NCI-H146 treated with DMSO at 0.1 percent for 48 hours (cell line): ENCODE results near the gene TRPC4.
"Not testable (repeated sequence)": the region's sequence is repeated elsewhere in the genome, so short reads cannot be mapped to it uniquely, and the experiment has no call there.

Experiments used
- DNase-seq: peaks from one replicate; lab custom pipeline; 2025; ENCODE audit not compliant: unreplicated experiment; lab: John Stamatoyannopoulos, UW

Gene TRPC4

DNA sequence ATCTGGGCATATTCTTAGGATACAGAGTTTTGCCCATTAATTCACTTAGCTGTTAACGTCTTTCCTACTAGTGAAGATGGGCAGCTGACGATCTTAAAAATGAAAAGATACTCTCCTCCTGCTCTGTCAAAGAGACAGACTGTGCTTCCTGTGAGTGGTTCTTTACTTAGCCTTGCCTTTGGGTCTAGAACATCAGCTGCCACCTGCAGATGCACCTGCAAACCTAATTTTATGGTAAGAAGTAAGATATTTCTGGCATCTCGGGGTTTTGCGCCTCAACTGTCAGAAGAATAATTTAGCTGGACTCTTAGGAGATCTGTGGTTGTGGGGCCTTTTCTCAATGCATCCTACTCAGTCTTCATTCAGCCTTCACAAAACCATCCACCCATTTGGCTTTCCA, 36.2 kb downstream of the TRPC4 start:
- DNase-seq: no peak

GRCh38 chr13:37816276-37816675, 53.3 kb downstream of the TRPC4 start:
- no peak for DNase-seq

DNA sequence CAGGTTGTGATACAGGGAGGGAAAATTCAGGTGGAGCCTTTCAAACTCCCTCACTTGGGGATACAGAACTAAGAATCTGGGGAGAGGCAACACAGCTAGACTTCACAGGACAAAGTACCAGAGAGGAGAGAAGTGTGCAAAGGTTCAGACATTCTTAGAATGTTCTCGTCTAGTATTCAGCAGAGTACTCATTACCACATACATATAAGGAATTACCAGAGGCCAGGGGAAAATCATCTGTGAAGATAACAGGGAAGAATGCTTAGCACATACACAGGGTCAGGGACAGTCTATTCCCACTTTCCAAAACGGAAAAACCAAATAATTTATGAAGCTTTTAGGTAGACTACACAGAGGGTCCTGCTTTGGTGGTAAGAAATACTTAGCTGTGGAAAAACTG, 58.1 kb downstream of the TRPC4 start:
- DNase-seq: no peak

GRCh38 chr13:37806666-37807065, 62.9 kb downstream of the TRPC4 start:
- no peak for DNase-seq

GRCh38 chr13:37797631-37798030, 71.9 kb downstream of the TRPC4 start:
- DNase-seq: no peak

- not testable (repeated sequence) for DNase-seq
Measured at GRCh38 chr13:37796795-37797194, 72.8 kb downstream of the TRPC4 start.

- no peak for DNase-seq
Measured at GRCh38 chr13:37795326-37795725, 74.2 kb downstream of the TRPC4 start.

GRCh38 chr13:37791699-37792098, 77.9 kb downstream of the TRPC4 start:
- no peak for DNase-seq

GRCh38 chr13:37788346-37788745, 81.2 kb downstream of the TRPC4 start:
- no peak for DNase-seq

DNA sequence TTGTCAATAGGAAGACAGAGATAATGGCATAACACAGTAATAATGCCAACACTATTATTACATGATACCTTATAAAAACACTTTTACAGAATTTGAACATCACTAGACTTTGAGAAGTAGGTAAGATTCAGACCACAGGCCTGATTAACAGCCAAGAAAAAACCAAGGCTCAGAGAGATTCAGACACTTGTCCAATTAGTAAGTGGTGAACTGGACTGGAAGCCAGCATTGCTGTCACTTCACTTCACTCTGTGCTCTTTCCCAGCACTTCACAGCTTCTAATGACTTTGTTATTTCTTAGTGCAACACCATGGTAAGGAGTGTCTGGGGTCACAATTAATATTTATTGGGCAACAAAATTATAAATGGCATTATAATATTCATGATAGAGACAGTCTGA, 91.9 kb downstream of the TRPC4 start:
- DNase-seq: no peak

- no peak for DNase-seq
Measured at GRCh38 chr13:37775871-37776270, 93.7 kb downstream of the TRPC4 start.

- no peak for DNase-seq
Measured at GRCh38 chr13:37772644-37773043, 96.9 kb downstream of the TRPC4 start.

DNA sequence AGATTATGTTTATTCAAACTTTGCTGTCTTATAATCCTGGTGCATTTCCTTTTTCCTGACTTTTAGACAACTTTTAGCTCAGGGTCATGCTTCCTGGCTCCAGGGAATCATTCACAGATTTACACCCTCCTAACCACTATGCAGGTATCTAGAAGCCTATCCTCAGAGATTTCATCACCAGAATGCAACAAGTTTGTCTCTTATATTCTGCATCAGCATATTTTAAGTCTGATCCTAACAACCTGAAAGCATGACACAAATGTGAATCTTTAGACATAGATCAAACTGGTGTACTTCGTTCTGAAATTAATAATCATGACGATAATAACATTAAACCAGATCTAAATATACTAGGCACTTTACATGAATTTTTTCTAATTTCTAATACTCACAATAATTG, 100.0 kb downstream of the TRPC4 start:
- DNase-seq: no peak

- no peak for DNase-seq
Measured at GRCh38 chr13:37769078-37769477, 100.5 kb downstream of the TRPC4 start.

GRCh38 chr13:37766502-37766901, 103.1 kb downstream of the TRPC4 start:
- no peak for DNase-seq

DNA sequence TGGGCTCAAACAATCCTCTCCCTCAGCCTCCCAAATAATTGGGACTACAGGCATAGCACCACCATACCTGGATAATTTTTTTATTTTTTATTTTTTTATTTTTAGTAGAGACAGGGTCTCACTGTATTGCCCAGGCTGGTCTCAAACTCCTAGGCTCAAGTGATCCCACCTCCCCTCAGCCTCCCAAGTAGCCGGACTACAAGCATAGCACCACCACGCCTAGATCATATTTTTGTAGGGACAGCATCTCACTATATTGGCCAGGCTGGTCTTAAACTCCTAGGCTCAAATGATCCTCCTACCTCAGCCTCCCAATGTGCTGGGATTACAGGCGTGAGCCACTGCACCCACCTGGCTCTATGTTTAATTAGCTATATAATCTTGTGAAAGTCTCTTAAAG, 114.2 kb downstream of the TRPC4 start:
- no peak for DNase-seq

DNA sequence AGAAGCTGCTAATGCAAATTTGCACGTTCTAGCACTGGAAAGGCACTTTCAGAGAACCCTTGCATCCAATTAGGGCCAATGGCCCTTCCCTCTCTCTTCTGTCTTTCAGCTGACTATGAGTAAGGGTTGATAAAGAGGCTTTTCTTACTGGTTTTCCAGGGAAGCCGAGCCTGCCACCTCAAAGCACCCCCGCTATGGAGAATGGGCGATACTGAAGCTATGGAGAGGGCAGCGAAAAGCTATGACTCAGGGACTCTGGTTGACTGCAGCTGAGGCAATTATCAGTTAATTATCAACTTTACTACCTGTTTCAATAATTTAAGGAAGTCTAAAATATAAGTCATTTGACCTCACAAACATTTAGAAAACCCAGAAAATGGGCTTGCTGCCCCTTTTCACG, 115.8 kb downstream of the TRPC4 start:
- DNase-seq: no peak

- no peak for DNase-seq
Measured at GRCh38 chr13:37752146-37752545, 117.4 kb downstream of the TRPC4 start.

DNA sequence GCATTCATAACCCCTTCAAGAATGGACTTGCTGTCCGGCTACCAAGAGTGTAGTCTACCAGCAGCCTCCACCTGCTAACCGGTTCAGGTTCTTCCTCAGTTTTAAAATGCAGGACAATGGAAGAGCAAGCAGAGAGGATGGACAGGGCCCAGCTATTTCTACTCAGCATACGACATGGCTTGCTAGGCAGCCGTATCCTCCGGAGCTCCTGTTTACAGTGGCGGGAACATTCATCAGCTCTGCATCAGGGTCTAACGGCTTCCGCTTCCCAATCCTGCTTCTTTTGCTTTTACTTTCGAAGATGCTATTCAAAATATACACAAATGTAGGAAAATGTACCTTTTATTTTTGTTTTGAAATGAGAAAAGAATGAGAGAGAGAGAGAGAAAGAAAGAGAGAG, 118.5 kb downstream of the TRPC4 start:
- DNase-seq: no peak

- DNase-seq: no peak
Measured at GRCh38 chr13:37748913-37749312, 120.7 kb downstream of the TRPC4 start.

DNA sequence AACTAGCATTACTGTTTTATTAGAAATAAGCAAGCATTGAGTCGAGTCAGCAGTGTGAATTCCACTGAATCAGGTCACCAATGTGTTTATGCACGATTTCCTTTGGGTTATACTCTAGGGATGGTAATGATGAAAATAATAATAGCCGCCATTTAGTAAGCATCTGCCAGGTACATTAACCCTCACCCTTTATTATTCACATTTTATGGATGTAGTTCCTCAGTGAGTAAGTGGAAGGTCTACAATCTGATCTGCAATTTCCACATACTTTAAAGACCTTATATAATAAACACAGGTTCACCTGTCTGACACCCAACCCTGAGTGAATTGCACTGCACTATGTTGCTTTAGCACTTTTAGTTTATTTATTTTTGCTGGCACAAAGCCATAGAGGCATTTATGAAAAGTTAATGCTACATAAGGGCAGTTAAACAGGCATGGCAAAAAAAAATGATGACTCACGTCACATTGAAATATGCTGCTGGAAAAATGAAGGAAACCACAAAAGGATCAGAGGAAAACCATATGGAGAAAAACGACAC, 122.4 kb downstream of the TRPC4 start:
- DNase-seq: no peak

GRCh38 chr13:37741536-37741935, 128.0 kb downstream of the TRPC4 start:
- DNase-seq: no peak

DNA sequence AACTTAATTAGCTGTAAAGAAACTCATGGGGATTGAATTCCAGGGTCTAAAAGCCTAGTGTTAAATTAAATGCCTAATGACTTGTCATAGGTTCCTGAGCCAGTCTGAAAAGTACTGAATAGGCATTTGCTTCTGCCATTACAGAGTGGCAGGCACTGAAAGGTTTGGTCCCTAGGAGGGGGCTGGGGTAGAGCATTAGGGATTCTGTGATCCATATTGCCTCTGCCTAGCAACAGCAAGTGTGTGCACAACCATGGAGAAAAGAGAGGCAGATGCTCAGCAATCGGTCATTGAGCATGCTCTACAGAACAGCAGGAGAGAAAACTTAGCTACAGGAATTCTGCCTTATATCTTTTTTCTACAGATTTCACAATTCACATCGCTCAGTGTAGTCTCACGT, 133.5 kb downstream of the TRPC4 start:
- DNase-seq: no peak

DNA sequence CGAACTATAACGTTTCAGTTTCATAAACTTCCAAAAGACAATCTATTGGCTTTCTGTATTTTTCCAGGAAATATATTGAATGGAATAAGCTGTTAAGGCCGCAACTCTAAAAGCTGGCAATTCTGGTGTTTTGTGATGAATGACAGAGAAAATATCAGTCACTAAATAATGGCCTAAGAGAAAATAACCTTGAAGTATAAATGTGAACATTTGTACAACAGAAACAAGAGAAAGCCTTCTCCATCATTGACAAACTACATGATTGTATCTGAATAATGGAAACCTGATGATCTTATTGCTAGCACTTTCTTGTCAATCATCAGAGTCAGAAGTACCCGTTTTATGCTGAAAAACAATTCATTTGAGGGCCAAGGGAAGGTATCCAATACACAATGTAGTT, 134.3 kb downstream of the TRPC4 start:
- DNase-seq: no peak
